ENCODE measurements around the gene RAB5A.

The RAB5A gene

GRCh38 chr3:19946832-19947548 lies at the start of gene RAB5A:
Gene RAB5A (plus strand): TSS chr3:19947097. CDS start chr3:19950899, 3,802 bp downstream.
- in situ Hi-C loops (cut with HindIII; ENCODE audit: low sequenced_read_pairs), result no loop called here

GRCh38 chr3:19898721-19899120 lies 48.2 kb upstream of the RAB5A start:
- in situ Hi-C loops (cut with HindIII; ENCODE audit: low sequenced_read_pairs), result loop anchor here (5.0 to 25.0 kb wide), 3 partner anchors 56 to 289 kb away; partner anchors contain the start of gene SGO1

GRCh38 chr3:19899264-19899663 lies 47.6 kb upstream of the RAB5A start:
- in situ Hi-C loops (cut with HindIII; ENCODE audit: low sequenced_read_pairs), result loop anchor here (5.0 to 25.0 kb wide), 3 partner anchors 56 to 288 kb away; partner anchors contain the start of gene SGO1

- in situ Hi-C loops (cut with HindIII; ENCODE audit: low sequenced_read_pairs), result loop anchor here (5.0 to 25.0 kb wide), 3 partner anchors 55 to 287 kb away; partner anchors contain the start of gene SGO1
Observed at GRCh38 chr3:19899833-19900232, 47.1 kb upstream of the RAB5A start.

- in situ Hi-C loops (cut with HindIII; ENCODE audit: low sequenced_read_pairs), result no loop called here
Observed at GRCh38 chr3:19901337-19901736, 45.6 kb upstream of the RAB5A start.

- in situ Hi-C loops (cut with HindIII; ENCODE audit: low sequenced_read_pairs), result no loop called here
Observed at GRCh38 chr3:19901918-19902317, 45.0 kb upstream of the RAB5A start.

GRCh38 chr3:19903649-19904048 lies 43.2 kb upstream of the RAB5A start:
- in situ Hi-C loops (cut with HindIII; ENCODE audit: low sequenced_read_pairs), result no loop called here

GRCh38 chr3:19907523-19907922 lies 39.4 kb upstream of the RAB5A start:
- in situ Hi-C loops (cut with HindIII; ENCODE audit: low sequenced_read_pairs), result no loop called here

- in situ Hi-C loops (cut with HindIII; ENCODE audit: low sequenced_read_pairs), result no loop called here
Observed at GRCh38 chr3:19911452-19911851, 35.4 kb upstream of the RAB5A start.

GRCh38 chr3:19917167-19917566 lies 29.7 kb upstream of the RAB5A start:
- in situ Hi-C loops (cut with HindIII; ENCODE audit: low sequenced_read_pairs), result no loop called here

GRCh38 chr3:19920401-19921080 lies 26.4 kb upstream of the RAB5A start:
- in situ Hi-C loops (cut with HindIII; ENCODE audit: low sequenced_read_pairs), result no loop called here

- in situ Hi-C loops (cut with HindIII; ENCODE audit: low sequenced_read_pairs), result loop anchor here (5.0 kb wide), 1 partner anchor 99 kb away; no protein-coding TSS in a partner anchor
Observed at GRCh38 chr3:19931180-19931692, 15.7 kb upstream of the RAB5A start.

- in situ Hi-C loops (cut with HindIII; ENCODE audit: low sequenced_read_pairs), result loop anchor here (5.0 kb wide), 1 partner anchor 99 kb away; no protein-coding TSS in a partner anchor
Observed at GRCh38 chr3:19931767-19932188, 15.1 kb upstream of the RAB5A start.

- in situ Hi-C loops (cut with HindIII; ENCODE audit: low sequenced_read_pairs), result loop anchor here (5.0 kb wide), 1 partner anchor 100 kb away; no protein-coding TSS in a partner anchor
Observed at GRCh38 chr3:19932422-19932821, 14.5 kb upstream of the RAB5A start.

- in situ Hi-C loops (cut with HindIII; ENCODE audit: low sequenced_read_pairs), result loop anchor here (5.0 kb wide), 1 partner anchor 102 kb away; no protein-coding TSS in a partner anchor
Observed at GRCh38 chr3:19934098-19934566, 12.8 kb upstream of the RAB5A start, which contains the start of gene EFHB. Gene EFHB (minus strand): TSS chr3:19934217. CDS start chr3:19934018, 199 bp downstream.

- in situ Hi-C loops (cut with HindIII; ENCODE audit: low sequenced_read_pairs), result no loop called here
Observed at GRCh38 chr3:19937459-19938294, 9.2 kb upstream of the RAB5A start.

GRCh38 chr3:19938295-19938627 lies 8.6 kb upstream of the RAB5A start:
- in situ Hi-C loops (cut with HindIII; ENCODE audit: low sequenced_read_pairs), result no loop called here

GRCh38 chr3:19940643-19941042 lies 6.3 kb upstream of the RAB5A start:
- in situ Hi-C loops (cut with HindIII; ENCODE audit: low sequenced_read_pairs), result loop anchor here (5.0 kb wide), 2 partner anchors 87 to 242 kb away; no protein-coding TSS in a partner anchor

- in situ Hi-C loops (cut with HindIII; ENCODE audit: low sequenced_read_pairs), result no loop called here
Observed at GRCh38 chr3:19945534-19945933, 1.4 kb upstream of the RAB5A start.

Measured in endothelial cell of hepatic sinusoid (primary cell).